Measurements from ENCODE around the gene LRRC36. TPM values are rescaled to one million over a fixed set of nuclear protein-coding genes. Genes with fewer than 3 reads are reported as not detected.

The LRRC36 gene
- total RNA-seq, 4 donors from 2014 or later = 0.42 to 0.56 TPM; not detected in 2

DNA sequence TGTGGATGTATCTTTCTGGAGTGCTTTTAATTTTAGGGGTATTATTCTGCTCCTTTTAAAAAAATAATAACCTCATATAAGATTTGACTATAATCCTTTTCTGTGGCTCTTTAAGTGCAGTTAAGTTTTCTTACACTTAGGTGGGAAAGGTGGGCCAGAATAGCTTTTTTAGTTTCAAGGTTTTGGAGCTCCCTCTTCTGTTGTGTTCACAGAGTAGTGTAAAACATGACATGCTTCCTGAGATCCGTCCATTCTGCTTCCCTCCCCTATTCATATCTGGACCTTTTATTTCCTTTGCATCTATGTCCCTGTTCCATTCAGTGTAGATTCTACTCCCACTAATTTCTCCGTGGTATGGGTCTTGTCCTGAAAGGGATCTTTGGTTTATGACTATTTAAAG, 12.8 kb downstream of the LRRC36 start:
- no peaks in the 10 kb centered on the region for H3K27me3 ChIP-seq
- no peak for DNase-seq (ENCODE audit: low spot score in 2 of 2)
- no peaks in the 10 kb centered on the region for H3K36me3 ChIP-seq
- TF ChIP-seq POLR2A (IDR thresholded peaks at IDR 0.05) = no peak
- no peak for TF ChIP-seq POLR2AphosphoS5 (IDR thresholded peaks at IDR 0.05)
- TF ChIP-seq, protein P1, sequence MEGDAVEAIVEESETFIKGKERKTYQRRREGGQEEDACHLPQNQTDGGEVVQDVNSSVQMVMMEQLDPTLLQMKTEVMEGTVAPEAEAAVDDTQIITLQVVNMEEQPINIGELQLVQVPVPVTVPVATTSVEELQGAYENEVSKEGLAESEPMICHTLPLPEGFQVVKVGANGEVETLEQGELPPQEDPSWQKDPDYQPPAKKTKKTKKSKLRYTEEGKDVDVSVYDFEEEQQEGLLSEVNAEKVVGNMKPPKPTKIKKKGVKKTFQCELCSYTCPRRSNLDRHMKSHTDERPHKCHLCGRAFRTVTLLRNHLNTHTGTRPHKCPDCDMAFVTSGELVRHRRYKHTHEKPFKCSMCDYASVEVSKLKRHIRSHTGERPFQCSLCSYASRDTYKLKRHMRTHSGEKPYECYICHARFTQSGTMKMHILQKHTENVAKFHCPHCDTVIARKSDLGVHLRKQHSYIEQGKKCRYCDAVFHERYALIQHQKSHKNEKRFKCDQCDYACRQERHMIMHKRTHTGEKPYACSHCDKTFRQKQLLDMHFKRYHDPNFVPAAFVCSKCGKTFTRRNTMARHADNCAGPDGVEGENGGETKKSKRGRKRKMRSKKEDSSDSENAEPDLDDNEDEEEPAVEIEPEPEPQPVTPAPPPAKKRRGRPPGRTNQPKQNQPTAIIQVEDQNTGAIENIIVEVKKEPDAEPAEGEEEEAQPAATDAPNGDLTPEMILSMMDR (IDR thresholded peaks at IDR 0.05) = no peak
- no peak for TF ChIP-seq EP300 (IDR thresholded peaks at IDR 0.05)
- H3K9me3 ChIP-seq = no peaks in the 10 kb centered on the region
- no peaks in the 10 kb centered on the region for H3K4me1 ChIP-seq
- H3K27ac ChIP-seq = no peak overlapping the region
- H3K4me3 ChIP-seq = no peak overlapping the region
- 40% methylated on average over 2 of the region's 2 CpGs for WGBS

DNA sequence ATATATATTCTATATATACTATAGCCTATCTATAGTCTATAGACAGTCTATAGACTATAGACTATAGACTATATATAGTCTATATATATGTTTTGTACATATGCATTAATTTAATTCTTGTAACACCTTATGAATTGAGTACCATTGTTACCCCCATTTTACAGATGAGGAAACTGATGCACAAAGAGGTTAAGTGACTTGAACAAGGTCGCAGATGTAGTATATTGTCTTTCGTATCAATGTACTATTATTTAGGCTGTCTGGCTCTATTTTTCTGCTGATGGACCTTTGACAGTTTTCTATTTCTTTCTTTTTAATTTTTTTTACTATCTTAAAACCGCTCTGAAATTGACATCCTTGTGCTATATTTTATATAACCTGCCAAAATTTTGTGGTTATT, 14.6 kb downstream of the LRRC36 start:
- no peak for DNase-seq (ENCODE audit: low spot score in 2 of 2)
- WGBS = 90% methylated on average over 3 of the region's 3 CpGs
- no peaks in the 10 kb centered on the region for H3K36me3 ChIP-seq
- no peak overlapping the region for H3K4me3 ChIP-seq
- TF ChIP-seq EP300 (IDR thresholded peaks at IDR 0.05) = no peak
- no peak for TF ChIP-seq POLR2AphosphoS5 (IDR thresholded peaks at IDR 0.05)
- TF ChIP-seq, protein P1 (IDR thresholded peaks at IDR 0.05) = no peak
- no peak for TF ChIP-seq POLR2A (IDR thresholded peaks at IDR 0.05)
- no peak overlapping the region for H3K27ac ChIP-seq
- H3K4me1 ChIP-seq = no peaks in the 10 kb centered on the region
- no peaks in the 10 kb centered on the region for H3K9me3 ChIP-seq
- H3K27me3 ChIP-seq = no peaks in the 10 kb centered on the region

DNA sequence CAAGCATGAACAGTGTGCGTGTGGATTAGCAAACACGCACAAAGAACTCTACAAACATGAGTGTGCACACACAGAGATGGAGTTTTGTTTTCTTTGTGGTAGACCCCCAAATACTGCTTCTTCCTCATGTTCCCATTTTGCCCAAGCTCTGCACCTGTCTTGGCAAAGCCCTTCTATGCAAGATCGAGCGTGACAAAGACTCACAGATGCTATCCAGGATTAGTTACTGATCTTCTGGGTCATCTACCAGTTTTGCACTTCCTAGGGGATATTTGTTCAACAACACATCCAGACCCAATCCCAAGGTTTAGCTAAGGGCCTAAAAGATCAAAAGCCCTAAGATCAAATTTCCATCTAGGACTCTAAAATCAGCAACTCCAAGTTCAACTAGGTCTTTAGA, 16.0 kb downstream of the LRRC36 start:
- Histone ChIP-seq H3K4me1 (no peaks in the 10 kb centered on the region), H3K4me3 (no peak overlapping the region), H3K9me3 (no peaks in the 10 kb centered on the region), H3K27ac (no peak overlapping the region), H3K36me3 (no peaks in the 10 kb centered on the region), H3K27me3 (no peaks in the 10 kb centered on the region)
- WGBS = 84% methylated on average over 4 of the region's 4 CpGs
- TF ChIP-seq, protein P1 (IDR thresholded peaks at IDR 0.05) = no peak
- TF ChIP-seq POLR2A (IDR thresholded peaks at IDR 0.05) = no peak
- no peak for TF ChIP-seq EP300 (IDR thresholded peaks at IDR 0.05)
- TF ChIP-seq POLR2AphosphoS5 (IDR thresholded peaks at IDR 0.05) = no peak
- no peak for DNase-seq (ENCODE audit: low spot score in 2 of 2)

DNA sequence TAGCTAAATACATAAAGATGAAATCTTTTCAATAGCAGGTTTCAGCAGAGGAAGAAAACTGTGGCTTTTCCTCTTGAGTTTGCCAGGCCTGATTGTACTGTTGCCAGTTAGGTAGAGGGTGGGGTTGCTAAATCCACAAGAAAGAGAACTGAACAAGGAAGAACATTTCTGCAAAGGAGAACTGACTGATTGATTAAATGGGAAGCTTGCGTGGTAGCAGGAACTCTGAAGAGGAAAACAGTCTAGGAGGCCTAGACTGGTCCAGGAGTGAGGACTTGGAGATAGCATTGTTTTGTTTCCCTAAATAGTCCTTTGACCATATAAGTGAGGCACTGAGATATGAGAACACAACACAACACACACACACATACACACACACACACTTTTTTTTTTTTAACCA, 18.8 kb downstream of the LRRC36 start:
- no peak overlapping the region for H3K4me3 ChIP-seq
- no peak for DNase-seq (ENCODE audit: low spot score in 2 of 2)
- WGBS = 48% methylated on average over 1 of the region's 1 CpG
- H3K9me3 ChIP-seq = no peaks in the 10 kb centered on the region
- TF ChIP-seq EP300 (IDR thresholded peaks at IDR 0.05) (no peak), POLR2A (IDR thresholded peaks at IDR 0.05) (no peak), POLR2AphosphoS5 (IDR thresholded peaks at IDR 0.05) (no peak)
- TF ChIP-seq, protein P1 (IDR thresholded peaks at IDR 0.05) = no peak
- H3K36me3 ChIP-seq = no peaks in the 10 kb centered on the region
- H3K4me1 ChIP-seq = no peaks in the 10 kb centered on the region
- no peak overlapping the region for H3K27ac ChIP-seq
- H3K27me3 ChIP-seq = no peaks in the 10 kb centered on the region

DNA sequence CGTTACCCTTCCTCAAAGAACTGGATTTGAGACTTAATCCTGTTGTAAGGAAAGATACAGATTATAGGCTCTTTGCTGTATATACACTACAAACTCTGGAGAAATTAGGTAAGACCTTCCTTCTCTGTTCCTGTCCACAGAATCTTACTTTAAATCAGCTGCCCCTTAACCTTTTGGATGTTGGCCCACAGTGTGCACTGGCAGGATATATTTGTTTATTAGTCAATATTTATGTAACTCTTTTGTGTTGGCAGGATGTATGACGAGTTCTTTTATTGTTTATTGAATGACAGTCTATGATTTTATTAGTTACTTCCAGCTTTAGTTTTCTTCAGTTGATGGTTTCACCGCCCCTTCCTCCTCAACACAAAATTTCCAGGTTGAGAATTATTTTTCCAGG, 19.7 kb downstream of the LRRC36 start:
- no peak for TF ChIP-seq POLR2A (IDR thresholded peaks at IDR 0.05)
- TF ChIP-seq, protein P1 (IDR thresholded peaks at IDR 0.05) = no peak
- TF ChIP-seq POLR2AphosphoS5 (IDR thresholded peaks at IDR 0.05) = no peak
- no peak for TF ChIP-seq EP300 (IDR thresholded peaks at IDR 0.05)
- H3K27me3 ChIP-seq = no peaks in the 10 kb centered on the region
- DNase-seq (ENCODE audit: low spot score in 2 of 2) = no peak
- no peak overlapping the region for H3K27ac ChIP-seq
- no peak overlapping the region for H3K4me3 ChIP-seq
- H3K36me3 ChIP-seq = no peaks in the 10 kb centered on the region
- H3K9me3 ChIP-seq = no peaks in the 10 kb centered on the region
- H3K4me1 ChIP-seq = no peaks in the 10 kb centered on the region
- WGBS = 85% methylated on average over 3 of the region's 3 CpGs
